Upper lobe of left lung (tissue), 4 donors: ENCODE results near the gene RHBDF1.

ENCODE experiments used
- CTCF ChIP-seq, 6 experiments: fragments of 450-650 bp in 4 of 6; fragments of 200-600 bp in 2 of 6; sonication (generic) in 2 of 6; IDR thresholded peaks; one replicate each; pipeline ENCODE4 v1.5.1; 2016 to 2019; ENCODE audit warnings: antibody characterized with exemption in 6 of 6
- POLR2A ChIP-seq, 4 donors: fragments of 450-650 bp; IDR thresholded peaks; one replicate each; pipeline ENCODE4 v1.5.1; 2016 to 2017; ENCODE audit warnings: antibody characterized with exemption in 4 of 4, mild to moderate bottlenecking in 2 of 4

- no peak for TF ChIP-seq POLR2A (IDR thresholded peaks at IDR 0.05)
- no peak for TF ChIP-seq CTCF (IDR thresholded peaks at IDR 0.05)
These were observed 33.2 kb downstream of the RHBDF1 start for GRCh38 chr16:38941-39892.
